Epidermal melanocyte (primary cell): ENCODE data around the gene RADIL.
"Not testable (repeated sequence)": the region's sequence is repeated elsewhere in the genome, so short reads cannot be mapped to it uniquely, and the experiment has no call there.

Source experiments
- DNase-seq: peaks from one replicate; pipeline ENCODE4 v3.0.0; 2011; ENCODE audit warnings: low spot score; ENCODE audit not compliant: insufficient read length

The RADIL gene, protein sequence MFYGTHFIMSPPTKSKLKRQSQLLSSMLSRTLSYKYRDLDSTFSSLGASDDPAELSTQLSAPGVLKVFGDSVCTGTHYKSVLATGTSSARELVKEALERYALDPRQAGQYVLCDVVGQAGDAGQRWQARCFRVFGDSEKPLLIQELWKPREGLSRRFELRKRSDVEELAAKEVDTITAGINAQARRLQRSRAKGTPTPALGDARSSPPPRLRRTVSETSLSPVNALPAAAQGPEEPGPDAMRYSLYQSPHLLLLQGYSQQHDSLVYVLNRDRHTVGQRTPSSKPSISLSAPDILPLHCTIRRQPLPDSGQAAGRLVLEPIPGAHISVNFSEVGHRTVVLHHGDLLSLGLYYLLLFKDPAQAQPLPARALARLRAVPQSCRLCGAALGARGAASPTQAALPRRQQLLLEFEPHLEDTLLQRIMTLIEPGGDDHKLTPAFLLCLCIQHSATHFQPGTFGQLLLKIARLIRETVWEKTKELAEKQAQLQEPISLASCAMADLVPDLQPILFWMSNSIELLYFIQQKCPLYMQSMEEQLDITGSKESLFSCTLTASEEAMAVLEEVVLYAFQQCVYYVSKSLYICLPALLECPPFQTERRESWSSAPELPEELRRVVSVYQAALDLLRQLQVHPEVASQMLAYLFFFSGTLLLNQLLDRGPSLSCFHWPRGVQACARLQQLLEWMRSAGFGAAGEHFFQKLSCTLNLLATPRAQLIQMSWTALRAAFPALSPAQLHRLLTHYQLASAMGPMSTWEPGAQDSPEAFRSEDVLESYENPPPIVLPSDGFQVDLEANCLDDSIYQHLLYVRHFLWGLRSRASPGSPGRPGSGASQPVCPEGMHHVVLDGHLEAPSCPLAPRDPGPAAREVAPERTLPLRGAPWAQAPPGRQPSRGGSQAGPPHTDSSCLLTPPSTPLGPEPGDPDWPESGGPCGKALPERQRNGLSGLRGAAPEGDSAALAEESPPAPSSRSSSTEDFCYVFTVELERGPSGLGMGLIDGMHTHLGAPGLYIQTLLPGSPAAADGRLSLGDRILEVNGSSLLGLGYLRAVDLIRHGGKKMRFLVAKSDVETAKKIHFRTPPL

DNA sequence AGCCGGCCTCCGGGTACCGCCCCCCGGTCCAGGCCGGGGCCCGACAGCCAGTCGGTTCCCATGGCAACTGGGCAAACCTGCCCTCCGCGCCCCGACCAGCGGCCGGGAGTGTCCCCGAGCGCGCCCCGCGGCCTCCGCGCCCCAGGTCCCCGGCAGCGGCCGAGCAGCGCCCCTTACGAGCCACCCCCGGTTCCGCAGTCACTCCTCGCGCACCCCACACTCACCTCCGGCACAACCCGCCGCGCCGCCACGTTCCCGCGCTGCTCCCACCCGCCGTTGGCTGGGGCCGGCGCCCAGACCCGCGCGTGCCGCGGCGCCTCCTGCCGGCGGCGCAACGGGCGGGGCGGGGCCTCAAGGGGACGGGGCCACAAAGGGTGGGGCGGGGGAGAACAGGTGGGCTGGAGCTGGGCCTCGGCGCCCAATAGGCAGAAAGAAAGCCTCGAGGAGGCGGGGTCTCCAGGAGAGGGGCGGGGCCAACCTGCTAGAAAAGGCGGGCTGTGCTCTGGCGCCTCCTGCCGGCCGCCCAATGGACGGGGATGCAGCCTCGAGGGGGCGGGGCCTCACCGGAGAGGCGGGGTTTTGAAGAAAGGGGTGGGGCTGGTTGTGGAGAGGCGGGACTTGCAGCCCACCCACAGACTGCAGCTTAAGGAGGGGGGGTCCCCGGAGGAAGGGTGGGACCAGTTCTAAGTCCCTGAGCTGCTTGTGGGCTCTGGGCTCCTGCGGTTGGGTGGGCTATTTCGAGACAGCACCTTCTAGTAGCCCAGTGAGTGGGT lies at the start of gene RADIL:
RADIL (minus strand) TSS at position 345 of the 773 bp plus-strand sequence. CDS start 5,577 bp downstream, outside the sequence.
- peak; percentile 80 for DNase-seq

DNA sequence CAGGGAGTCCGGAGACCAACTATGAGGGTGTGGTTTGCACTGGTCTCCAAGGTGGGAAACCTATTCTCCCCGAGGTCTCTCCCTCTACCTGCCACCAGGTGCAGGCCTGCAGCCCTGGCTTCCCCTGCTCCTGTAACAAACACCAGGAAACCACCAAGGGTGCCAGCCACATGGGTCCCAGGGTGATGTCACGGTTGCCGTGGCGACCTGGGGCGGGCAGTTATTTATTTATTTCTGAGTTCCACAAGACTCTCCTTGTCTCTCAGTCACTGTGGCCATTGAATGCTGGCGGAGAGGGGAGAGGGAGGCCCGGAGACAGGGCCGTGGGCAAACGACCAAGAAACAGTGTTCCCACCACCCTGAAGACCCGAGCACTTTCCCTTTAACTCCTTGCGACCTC lies 48.4 kb upstream of the RADIL start:
- peak; percentile 30 for DNase-seq

DNA sequence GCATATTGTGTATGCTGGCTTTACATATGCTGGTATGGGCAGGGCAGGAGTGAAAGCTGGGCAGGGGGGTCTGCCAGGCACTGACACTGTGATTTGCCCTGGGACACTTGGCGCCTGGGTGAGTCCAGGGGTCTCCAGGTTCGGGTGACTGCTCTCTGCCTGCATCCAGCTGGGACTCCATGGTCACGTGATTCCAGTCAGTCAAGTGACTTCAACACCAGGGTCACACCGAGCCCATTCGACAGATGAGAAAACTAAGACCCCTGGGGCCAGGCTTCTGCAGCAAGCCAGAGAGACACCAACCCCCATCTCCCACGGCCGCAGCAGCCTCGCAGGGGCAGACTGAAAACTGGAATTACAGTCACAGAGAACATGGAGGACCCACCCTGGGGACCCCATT lies 45.5 kb upstream of the RADIL start:
- no peak for DNase-seq

DNA sequence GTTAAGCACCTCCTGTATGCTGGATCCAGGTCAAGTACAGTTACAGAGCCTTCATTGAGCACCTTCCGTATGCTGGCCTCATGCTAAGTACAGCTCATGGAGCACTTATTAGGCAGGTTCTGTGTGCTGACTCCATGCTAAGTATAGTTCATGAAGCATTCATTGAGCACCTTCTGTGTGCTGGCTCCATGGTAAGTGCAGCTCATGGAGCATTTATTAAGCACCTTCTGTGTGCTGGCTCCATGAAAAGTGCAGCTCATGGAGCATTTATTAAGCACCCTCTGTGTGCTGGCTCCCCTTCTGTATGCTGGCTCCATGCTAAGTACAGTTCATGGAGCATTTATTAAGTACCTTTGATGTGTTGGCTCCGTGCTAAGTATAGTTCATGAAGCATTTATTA lies 44.9 kb upstream of the RADIL start:
- no peak for DNase-seq

DNA sequence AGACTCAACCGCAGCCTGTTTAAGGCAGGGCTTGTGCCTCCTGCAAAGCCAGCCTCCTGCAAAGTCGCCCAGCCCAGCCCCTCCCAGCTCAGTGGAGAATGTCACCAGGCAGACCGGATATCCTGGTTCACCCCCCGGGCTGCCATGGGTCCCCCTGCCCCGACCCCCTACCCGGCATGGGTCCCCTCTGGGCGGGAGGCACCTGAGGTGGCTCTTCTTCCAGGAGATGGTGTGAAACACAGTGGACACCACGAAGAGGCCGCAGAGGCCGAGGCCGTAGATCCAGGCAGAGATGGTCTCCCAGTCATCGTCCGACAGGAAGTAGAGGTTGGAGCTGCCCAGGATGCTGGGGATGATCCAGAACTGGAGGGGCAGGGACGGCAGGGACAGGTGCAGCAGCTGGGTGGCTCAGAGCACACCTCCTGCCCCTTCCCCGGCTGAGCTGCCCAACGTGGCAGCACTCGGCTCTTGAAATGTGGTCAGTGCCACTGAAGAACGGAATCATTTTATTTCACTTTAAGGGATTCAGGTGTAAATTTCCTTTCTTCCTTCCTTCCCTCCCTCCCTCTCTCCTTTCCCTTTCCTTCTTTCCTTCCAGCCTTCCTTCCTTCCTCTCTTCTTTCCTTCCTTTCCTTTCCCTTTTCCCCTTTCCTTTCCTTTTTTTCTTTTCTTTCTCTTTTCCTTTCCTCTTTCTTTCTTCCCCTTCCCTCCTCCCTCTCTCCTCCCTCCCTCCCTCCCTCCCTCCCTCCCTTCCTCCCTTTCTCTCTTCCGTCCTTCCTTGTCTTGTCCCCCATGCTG lies 36.7 kb upstream of the RADIL start:
- no peak for DNase-seq

DNA sequence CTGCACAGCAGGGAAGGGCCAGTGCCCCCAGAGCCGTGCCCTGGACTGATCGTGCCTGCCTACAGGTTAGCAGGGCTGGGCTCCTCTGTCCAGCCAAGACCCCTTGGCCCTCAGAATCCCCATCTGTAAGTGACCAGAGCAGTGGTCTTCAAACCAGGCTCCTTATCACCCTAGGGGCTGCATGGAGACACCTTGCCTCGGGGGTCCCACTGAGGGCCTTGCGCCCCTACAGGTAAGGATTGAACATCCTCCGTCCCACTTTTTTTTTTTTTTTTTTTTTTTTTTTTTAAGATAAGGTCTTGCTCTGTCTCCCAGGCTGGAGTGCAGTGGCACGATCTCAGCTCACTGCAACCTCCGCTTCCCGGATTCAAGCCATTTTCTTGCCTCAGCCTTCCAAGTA lies 32.6 kb upstream of the RADIL start:
- no peak for DNase-seq

DNA sequence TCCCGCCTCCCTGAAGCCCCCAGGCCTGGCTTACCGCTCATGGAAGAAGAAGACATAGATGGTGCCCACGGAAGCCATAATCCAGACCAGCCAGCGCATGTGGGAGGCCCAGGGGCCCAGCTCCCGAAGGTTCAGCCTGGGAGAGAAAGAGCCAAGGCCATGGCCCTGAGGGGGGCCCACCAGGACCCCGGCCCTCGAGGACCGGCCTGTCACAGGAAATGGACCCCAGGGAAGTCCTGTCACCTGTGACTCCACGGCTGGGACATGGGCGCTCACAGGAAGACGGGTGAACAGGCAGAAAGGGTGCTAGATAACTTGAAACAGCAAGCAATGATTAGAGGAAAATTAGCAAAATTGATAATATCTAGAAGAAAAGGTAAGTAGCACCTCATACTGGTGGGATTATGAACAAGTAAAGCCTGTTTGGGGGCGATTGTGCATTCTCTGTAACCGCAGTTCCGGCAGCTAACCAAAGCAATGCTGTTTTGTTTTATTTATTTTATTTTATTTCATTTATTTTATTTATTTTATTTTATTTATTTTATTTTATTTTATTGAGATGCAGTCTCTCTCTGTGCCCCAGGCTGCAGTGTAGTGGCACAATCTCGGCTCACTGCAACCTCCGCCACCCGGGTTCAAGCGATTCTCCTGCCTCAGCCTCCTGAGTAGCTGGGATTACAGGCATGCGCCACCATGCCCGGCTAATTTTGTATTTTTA lies 27.8 kb upstream of the RADIL start:
- no peak for DNase-seq

DNA sequence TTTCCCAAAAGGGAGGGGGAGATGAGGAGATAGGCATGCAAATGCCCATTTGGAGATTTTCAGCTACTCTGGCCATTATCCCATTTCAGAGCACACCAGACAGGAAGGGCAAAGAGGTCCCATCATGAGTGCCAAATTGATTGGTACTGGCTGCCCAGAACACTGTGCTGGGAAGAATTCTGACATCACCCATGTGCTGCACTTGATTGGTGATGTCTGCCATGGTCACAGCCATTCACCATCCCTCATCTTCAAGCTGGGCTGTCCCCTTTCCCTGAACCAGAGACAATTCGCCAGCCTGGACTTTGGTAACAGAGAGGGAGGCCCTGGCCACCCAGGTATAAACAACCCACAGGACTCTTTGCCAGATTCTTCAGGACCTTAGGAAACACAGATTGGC lies 23.2 kb upstream of the RADIL start:
- no peak for DNase-seq

DNA sequence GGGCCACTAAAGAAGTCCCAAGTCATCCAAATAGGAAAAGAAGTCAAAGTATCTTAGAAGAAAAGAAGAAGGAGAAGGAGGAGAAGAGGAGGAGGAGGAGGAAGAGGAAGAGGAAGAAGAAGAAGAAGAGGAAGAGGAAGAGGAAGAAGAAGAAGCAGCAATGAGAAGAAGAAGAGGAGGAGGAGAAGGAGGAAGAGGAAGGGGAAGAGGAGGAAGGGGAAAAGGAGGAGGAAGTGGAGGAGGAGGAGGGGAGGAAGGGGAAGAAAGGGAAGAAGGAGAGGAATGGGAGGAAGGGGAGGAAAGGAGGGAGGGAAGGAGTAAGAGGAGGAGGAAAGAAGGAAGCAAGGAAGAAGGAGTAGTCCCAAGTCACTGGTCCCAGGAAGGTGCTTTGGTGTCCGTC lies 21.7 kb upstream of the RADIL start:
- DNase-seq = no peak

DNA sequence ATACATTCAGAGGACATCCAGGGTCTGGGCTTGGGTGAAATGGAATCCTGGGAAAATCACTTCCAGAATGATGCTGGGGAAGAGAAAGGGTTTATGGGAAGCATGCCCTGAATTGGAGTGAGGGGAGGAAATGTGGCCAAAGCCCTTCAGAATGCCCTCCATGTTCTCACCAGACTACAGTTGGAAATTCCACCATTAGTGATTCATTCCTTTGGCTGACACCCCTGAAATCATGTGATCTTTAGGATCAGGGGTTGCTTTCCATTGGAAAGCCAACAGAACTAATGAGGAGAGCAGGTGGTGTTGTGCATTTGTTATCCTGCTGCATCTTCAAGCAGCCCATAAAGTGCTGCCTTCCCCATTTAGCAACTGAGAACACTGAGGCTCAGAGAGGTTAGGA lies 20.8 kb upstream of the RADIL start:
- DNase-seq = no peak

DNA sequence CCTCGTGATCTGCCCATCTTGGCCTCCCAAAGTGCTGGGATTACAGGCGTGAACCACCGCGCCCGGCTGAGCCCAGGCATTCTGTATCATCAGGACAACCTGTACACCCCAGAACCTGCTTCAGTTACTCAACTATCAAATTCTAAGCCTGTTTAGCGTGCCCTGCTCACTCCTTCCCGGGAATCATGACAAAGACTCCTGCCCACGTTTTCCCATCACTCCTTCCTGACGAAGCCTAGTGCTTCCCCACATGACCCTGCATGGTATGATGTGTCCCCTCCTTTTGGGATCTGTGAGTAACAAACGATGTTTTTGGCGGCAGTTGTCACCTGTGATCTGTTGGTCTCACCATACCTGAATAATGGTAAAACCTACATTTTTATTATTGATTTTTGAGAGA lies 12.2 kb upstream of the RADIL start:
- DNase-seq = no peak

DNA sequence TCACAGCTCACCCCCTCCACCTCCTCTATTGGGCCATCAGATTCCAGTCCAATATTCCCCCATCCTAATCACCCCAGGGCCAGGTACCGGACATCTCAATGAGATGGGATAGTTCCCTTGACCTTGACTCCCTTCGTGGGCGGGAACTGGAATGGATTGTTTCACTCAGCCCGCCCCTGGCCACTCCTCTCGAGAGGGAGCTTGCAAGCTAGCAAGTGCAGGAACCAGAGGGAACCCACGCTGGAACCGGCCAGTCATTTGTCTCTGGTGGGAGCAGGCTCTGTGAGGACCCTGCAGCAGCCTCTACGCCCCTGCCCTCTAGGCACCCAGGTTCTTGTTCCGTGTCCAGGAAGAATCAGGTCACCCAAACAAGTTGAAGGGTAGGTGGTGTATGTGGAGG lies 11.0 kb upstream of the RADIL start:
- no peak for DNase-seq

DNA sequence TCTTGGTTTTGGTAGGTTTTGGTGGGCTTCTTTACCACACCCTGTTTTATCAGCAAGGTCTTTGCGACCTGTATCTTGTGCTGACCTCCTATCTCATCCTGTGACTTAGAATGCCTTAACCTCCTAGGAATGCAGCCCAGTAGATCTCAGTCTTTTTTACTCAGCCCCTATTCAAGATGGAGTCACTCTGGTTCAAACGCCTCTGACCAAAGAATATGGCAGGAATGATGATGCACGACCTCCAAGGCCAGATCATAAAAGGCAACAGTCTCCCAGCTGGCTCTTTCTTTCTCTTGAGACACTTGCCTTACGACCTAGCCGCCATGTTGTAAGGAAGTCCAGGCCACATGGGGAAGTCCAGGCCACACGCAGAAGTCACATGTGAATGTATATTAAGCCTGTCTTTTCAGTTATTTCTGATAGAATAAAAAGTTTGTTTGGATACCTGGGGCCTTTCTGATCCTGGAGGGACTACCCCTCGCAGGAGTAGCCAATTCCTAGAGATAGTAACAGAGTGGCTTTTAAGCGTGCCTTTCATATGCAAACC lies 10.5 kb upstream of the RADIL start:
- DNase-seq = no peak

DNA sequence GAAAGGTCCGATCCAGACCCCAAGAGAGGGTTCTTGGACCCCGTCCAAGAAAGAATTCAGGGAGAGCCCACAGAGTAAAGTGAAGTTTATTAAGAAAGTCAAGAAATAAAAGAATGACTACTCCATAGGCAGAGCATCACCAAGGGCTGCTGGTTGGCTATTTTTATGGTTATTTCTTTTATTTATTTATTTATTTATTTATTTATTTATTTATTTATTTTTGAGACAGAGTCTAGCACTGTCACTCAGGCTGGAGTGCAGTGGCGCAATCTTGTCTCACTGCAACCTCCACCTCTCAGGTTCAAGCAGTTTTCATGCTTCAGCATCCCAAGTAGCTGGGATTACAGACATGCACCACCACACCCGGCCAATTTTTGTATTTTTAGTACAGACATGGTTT lies 9.7 kb upstream of the RADIL start:
- not testable (repeated sequence) for DNase-seq

DNA sequence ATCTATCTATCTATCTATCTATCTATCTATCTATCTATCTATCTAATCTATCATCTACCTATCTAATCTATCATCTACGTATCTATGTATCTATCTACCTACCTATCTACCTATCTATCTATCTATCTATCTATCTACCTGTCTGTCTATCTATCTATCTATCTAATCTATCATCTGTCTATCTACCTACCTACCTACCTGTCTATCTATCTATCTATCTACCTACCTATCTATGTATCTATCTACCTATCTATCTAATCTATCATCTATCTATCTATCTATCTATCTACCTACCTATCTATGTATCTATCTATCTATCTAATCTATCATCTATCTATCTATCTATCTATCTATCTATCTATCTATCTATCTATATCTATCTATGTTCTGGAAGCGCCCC lies 8.0 kb upstream of the RADIL start:
- not testable (repeated sequence) for DNase-seq

DNA sequence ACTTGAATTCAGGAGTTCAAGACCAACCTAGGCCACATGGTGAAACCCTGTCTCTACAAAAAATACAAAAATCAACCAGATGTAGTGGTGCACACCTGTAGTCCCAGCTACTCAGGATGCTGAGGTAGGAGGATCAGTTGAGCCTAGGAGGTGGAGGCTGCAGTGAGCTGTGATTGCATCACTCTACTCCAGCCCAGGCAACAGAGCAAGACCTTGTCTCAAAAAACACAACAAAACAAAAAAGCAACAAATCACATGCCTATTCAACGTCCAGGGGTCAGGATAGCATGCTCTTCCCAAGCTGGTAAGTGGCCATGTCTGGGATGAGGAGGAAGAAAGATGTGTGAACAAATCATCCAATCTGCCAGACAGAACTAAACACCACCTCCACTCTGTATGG lies 6.2 kb upstream of the RADIL start:
- DNase-seq = no peak

DNA sequence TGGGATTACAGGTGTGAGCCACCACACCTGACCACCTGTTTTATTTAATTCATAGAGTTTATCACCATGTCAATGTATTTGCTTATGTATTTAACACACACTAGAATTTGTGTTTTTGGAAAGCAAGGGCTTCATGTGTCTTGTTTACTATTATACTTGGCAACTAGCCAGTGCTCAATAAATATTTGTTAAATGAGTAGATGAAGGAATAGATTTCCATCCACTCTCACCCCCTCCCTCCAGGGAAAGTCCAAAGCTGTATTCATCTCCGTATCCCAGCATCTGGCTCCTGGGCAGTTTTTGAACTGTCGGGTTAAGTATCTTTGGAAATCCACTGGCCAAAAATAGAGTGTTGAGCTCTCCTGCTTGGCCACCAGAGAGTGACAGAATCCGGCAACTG lies 4.6 kb upstream of the RADIL start:
- DNase-seq = no peak

DNA sequence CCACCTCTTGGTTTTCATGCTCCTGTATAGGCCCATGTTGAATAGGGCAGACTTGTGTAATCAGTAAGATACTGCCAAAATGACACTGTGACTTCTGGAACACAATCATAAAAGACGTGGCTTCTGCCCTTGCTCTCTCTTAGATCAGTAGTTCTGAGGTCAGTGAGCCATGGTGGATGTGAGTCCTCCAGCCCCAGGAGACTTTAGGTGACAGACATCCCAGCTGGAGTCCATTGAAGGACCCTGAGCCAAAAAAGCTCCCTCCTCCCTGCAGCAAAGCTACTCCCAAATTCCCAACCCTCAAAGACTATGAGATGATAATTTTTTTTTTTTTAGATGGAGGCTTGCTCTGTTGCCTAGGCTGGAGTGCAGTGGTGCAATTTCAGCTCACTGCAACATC lies 3.2 kb upstream of the RADIL start:
- no peak for DNase-seq

DNA sequence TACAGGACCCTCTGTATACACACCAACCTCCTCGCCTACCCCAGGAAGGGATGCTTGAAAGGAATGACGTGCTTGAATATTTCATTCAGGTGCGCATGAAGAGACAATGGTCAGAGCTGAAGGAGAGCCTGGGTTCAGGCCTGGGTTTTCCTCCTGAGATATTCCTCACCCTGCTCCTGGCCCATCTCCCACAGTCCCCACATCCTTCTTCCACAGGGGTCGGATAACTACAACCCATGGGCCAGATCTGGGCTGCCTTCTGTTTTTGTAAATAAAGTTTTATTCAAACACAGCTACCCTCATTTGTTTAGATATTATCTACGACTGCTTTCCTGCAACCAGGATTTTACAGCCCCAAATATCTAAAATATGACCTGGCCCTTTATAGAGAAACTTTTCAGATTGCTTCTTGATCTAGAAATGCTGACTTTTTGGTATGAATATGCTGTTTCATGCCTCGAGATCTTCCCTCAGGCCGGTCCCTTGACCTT lies 1.8 kb upstream of the RADIL start:
- no peak for DNase-seq
